Activated naive CD8-positive, alpha-beta T cell treated with anti-CD3 and anti-CD28 coated beads for 36 hours (primary cell): ENCODE results near the gene NOL4L. TPM values are rescaled to one million over a fixed set of nuclear protein-coding genes. Genes with fewer than 3 reads are reported as not detected.

ENCODE experiments used
- DNase-seq: peaks from one replicate; pipeline ENCODE4 v3.0.0; 2021
- H3K27ac Mint-ChIP-seq: one replicate; pipeline ENCODE4 v1.8.0; 2022; ENCODE audit warnings: mild to moderate bottlenecking, moderate library complexity, mixed read lengths
- H3K27me3 Mint-ChIP-seq: one replicate; pipeline ENCODE4 v1.8.0; 2022; ENCODE audit warnings: mild to moderate bottlenecking, mixed read lengths
- H3K36me3 Mint-ChIP-seq: one replicate; pipeline ENCODE4 v1.8.0; 2021; ENCODE audit warnings: mild to moderate bottlenecking, mixed read lengths
- H3K4me1 Mint-ChIP-seq: one replicate; pipeline ENCODE4 v1.8.0; 2021; ENCODE audit warnings: mixed read lengths
- H3K4me3 Mint-ChIP-seq: one replicate; pipeline ENCODE4 v1.8.0; 2022; ENCODE audit warnings: mild to moderate bottlenecking, moderate library complexity, mixed read lengths
- H3K9me3 Mint-ChIP-seq: one replicate; pipeline ENCODE4 v1.8.0; 2022; ENCODE audit warnings: mixed read lengths
- total RNA-seq, 2 experiments: library from RNA; stranded (reverse); gene quantifications; one replicate each; pipeline ENCODE4 v1.2.3, GENCODE V29; 2021

NOL4L gene
- total RNA-seq, 2 experiments from 2014 or later = 15.9 TPM

DNA sequence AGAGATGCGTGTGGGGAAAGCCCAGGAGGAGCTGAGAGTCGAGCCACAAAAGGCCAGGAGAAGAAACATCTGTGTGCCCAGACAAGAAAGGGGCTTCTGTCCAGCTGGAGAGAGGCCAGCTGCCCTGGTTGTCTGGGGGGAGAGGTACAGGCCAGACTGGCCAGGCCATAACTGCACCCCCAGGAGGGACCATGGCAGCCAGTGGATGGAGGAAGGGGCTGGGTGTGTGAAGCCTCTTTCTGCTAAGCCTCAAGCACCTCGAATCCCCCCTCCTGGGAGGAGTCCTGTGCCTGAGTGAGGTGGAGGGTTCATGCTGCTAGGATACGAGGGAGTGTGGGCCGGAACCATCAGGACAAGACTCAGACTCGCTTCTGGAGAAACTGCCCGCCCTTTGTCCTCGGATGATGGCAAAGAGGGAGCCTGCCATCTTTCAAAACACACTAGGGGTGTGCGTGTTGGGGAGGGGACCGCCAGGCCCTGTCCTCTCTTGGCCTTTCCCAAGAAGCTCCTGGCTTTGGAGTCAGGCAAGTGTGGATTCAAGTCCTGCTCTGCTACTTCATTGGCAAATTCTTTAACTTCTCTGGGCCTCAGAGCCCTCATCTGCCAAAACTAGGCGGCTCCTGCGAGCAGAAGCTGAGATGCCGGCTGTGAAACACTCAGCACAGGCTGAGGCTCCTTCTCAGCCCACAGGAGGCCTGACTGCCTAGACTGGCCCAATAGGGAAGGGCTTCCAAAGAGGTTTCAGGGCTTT, 136.7 kb downstream of the NOL4L start:
- H3K36me3 Mint-ChIP-seq = peaks cover 13% of the 10 kb centered on the region
- no peak overlapping the region for H3K4me3 Mint-ChIP-seq
- no peaks in the 10 kb centered on the region for H3K27me3 Mint-ChIP-seq
- H3K4me1 Mint-ChIP-seq = peaks cover 24% of the 10 kb centered on the region
- no peaks in the 10 kb centered on the region for H3K9me3 Mint-ChIP-seq
- no peak for DNase-seq
- peak overlapping the region; percentile 62 for H3K27ac Mint-ChIP-seq

DNA sequence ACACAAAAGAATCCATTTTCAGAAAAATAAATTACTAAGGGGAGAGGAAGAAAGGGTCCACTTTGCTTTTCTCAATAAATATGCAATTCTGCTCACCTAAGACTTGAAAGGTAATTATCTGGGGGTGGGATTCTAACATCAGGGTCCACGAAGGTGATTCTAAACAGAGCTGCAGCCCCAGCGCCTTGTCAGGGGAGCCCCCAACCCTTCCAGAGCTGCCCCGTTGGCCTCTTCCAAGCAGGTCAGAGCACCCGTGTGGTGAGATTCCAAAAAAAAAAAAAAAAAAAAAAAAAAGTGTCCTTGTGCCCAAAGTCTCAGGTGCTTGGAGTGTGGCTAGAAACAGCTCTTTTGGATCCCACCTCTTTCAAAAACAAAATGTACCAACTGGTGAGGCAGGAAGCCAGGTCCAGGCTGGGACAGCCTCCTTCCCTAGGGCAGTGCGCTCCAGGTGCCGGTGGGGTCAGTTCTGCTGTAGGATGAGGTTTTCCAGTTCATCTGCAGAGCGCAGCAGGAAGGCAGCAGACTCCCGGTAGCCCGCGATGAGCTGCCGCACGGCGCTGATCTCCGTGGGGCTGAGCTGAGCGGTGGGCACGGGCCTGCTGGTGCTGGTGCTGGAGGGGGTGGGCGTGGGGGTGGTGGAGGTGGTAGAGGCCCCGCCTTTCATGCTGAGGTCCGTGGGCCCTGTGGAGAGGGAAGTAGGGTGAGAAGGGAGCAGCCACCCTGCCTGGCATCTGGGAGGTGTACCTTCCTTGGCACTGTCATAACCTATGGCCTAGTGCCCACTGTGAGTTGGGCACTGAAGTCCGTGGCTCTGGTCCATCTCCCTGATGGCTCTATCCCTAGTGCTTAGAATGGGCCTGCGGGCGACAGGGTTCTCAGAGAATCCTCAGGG, 137.8 kb downstream of the NOL4L start:
- H3K4me3 Mint-ChIP-seq = no peak overlapping the region
- no peaks in the 10 kb centered on the region for H3K27me3 Mint-ChIP-seq
- DNase-seq = no peak
- H3K36me3 Mint-ChIP-seq = peaks cover 9% of the 10 kb centered on the region
- peaks cover 27% of the 10 kb centered on the region for H3K4me1 Mint-ChIP-seq
- no peak overlapping the region for H3K27ac Mint-ChIP-seq
- no peaks in the 10 kb centered on the region for H3K9me3 Mint-ChIP-seq

DNA sequence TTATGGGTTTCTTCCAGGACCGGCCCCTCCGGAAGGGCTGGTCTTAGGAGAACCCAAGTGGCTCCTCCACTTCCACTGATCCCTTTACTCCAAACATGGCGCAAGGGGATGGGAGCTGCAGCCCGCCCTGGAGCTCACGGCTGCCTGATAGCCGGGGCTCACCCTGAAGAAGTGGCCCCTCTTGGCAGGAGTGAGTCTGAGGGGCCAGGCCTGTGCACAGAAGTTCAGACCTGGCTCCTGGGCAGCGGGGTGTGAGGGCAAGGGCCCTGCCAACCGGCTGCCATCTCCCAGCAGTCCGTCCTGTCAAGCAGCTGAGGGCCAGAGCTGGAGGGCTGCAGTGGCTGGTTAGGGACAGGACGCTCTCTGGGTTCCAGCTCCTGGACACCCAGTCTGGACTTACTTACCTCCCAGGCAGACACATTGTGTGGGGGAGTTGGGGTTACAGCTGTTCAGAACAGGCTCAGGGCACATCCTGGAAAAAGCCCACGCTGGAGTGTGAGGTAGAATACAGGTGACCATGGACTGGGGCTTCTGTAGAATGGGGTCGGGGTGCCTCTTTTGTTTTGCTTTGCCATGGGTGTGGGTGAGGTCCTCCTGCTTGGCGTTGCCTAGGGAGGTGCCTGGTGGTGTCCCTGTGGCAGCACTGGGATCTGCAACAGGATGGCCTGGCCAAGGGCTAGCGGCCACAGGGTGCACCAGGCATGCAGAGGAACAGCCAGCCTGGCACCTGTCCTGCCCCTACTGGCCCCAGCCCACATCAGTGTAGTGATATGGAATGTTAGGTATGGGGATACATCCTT, 138.6 kb downstream of the NOL4L start:
- Mint-ChIP-seq H3K36me3 (peaks cover 9% of the 10 kb centered on the region), H3K9me3 (no peaks in the 10 kb centered on the region), H3K4me3 (no peak overlapping the region), H3K27ac (no peak overlapping the region), H3K27me3 (no peaks in the 10 kb centered on the region), H3K4me1 (peaks cover 28% of the 10 kb centered on the region)
- no peak for DNase-seq

DNA sequence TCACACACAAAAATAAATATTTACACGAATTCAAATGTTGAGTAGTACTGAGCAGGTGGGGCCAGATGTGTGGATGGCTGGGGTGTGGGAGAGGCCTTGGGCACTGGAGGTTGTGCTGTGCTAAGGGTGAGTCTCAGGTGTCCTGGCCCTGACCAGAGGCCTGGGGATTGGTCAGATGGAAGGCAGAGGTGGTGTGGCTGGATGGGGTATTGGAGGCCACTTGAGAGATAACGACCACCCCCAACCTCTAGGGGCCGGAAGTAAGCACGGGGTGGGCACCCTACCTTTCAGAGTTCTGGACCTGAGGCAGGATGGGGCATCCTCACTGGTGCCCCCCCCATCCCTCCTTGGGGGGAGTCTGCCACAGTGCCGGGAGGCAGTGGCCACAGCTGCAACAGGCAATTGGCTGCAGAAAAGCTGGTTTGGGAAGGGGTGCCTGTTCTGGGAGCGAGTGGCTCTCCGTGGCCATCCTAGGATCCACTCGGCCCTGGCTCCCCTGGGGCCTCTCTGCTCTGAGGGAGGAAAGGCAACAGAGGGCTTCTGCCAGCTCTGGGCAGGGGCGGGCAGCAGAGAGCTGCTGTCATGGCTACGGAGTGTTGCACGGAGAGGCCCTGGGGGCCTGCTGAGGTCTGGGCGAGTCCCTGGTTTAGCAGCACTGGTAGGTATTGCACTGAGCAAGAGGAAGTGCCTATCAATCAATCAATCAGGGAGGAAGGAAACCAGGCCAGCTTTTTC, 139.4 kb downstream of the NOL4L start:
- H3K36me3 Mint-ChIP-seq = peaks cover 9% of the 10 kb centered on the region
- H3K4me3 Mint-ChIP-seq = no peak overlapping the region
- DNase-seq = no peak
- peaks cover 28% of the 10 kb centered on the region for H3K4me1 Mint-ChIP-seq
- no peaks in the 10 kb centered on the region for H3K9me3 Mint-ChIP-seq
- H3K27ac Mint-ChIP-seq = peak overlapping the region; percentile 52
- H3K27me3 Mint-ChIP-seq = no peaks in the 10 kb centered on the region

DNA sequence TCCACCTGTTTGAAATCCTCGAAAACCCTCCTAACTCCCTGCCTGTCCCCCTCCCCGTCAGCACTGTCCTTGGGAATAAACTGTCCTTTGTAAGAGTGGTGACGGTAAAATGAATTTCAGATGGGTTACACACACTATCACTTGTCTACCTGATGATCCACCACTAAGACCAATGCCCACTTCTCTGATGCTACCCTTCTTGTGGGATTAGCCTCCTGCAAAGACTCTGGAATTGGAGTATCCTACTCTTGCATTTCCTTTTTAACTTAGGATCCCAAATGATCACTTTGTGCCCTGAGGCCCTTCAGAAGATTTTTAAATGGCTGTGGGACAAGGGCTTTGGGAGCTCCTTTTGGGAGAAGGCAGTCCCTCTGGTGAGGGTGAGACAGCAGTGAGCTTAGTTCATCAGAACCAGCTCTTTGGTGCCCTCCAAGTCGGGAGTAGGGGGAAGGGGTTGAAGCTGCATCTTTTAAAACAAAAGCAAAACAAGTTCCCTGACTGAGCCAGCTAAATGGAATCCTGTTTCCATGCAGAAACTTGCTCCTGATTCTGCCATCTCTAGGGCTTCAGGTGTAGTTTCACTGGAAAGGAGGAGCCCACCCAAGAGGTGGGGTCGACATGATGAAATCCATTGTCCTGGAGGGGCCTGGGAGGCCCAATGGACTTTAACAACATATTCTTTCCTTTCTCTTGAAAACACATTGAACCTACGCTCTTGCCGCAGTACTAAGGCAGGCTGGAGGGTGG, 140.5 kb downstream of the NOL4L start:
- no peak for DNase-seq
- Mint-ChIP-seq H3K27ac (peak overlapping the region; percentile 52), H3K36me3 (peaks cover 17% of the 10 kb centered on the region), H3K27me3 (no peaks in the 10 kb centered on the region), H3K4me3 (no peak overlapping the region), H3K9me3 (no peaks in the 10 kb centered on the region), H3K4me1 (peaks cover 32% of the 10 kb centered on the region)

DNA sequence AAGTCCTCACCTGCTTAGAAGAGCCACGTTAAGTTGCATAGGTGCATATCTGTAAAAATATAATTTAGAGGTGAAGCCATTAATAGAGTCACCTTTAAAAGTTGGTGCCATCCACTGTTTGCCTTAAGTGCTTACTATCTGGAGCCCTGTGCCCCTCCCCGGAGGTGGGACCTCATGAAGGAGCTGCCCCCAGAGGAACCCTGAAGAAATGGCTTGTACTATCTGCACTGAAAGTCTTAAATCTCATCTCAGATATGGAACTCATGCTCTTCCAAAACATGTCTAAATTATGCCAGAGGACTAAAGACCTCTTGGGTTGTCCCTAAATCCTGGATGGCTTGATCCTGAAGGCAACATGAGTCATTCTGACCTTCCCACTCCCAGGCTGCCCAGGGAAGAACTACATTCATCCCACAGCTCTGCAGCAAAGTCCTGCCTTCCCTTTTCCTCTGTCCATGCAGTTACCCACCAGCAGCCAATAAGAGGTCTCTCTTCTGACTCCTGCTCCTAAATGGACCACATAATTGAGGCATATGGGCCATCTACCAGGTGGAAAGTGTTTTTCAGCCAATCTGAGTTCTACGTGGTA, 141.7 kb downstream of the NOL4L start:
- no peak overlapping the region for H3K4me3 Mint-ChIP-seq
- H3K9me3 Mint-ChIP-seq = no peaks in the 10 kb centered on the region
- peaks cover 44% of the 10 kb centered on the region for H3K4me1 Mint-ChIP-seq
- H3K27me3 Mint-ChIP-seq = no peaks in the 10 kb centered on the region
- peaks cover 24% of the 10 kb centered on the region for H3K36me3 Mint-ChIP-seq
- peak overlapping the region; percentile 73 for H3K27ac Mint-ChIP-seq
- DNase-seq = no peak

DNA sequence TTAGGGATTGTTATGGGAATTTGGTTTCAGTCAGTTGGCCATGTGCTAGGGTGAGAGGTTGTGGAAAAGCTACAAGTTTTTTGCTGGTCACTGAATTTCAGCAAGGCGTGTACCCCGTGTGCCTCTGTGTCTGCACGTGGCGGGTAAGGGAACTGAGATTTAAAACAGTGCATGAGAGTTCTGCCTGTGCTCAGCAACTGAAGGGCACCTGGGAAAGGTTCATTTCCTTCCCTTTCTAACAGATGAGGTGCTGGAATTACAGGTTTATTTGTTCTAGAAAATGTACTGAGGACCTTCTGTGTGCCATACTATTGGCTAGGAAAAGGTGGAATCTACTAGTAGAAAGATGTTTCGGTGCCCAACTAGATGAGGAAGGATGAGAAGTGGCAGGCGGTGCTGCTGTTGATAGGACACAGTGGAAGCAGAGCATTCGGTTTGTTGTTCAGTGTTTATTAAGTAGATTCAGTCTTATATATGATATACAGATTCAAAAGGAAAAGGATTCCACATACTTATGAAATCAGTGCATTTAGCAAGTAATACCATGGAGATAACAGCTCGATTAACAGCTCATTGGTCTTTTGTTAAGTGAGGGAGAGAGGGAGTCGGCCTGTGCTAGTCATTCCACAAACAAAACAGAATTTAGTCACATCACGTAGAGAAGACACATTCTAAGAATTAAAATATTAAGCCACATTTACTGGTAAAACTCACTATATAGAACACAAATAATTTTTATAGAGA, 142.3 kb downstream of the NOL4L start:
- DNase-seq = no peak
- Mint-ChIP-seq H3K36me3 (peaks cover 25% of the 10 kb centered on the region), H3K4me3 (no peak overlapping the region), H3K27me3 (no peaks in the 10 kb centered on the region), H3K9me3 (no peaks in the 10 kb centered on the region), H3K27ac (peak overlapping the region; percentile 0), H3K4me1 (peaks cover 47% of the 10 kb centered on the region)

DNA sequence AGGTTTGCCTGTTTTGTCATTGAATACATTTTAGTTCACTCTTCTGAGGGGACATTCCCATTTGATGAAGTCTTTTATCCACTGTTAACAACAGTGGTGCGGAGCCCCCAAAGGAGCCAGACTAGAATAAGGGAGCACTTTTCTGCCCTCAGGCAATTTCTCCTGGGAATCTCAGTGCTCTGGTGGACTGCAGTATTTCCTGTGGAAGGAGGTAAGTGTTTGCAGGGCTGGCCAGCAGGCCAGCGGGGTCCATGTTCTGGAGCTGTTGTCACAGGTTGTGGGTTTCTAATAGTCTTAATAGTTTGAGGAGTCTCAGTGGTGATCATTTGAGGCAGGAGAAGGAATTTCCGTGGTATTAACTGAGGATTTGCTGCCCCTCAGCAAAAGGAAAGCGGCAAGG, 143.5 kb downstream of the NOL4L start:
- Mint-ChIP-seq H3K27ac (no peak overlapping the region), H3K4me3 (no peak overlapping the region), H3K9me3 (no peaks in the 10 kb centered on the region), H3K27me3 (no peaks in the 10 kb centered on the region), H3K4me1 (peaks cover 48% of the 10 kb centered on the region), H3K36me3 (peaks cover 25% of the 10 kb centered on the region)
- no peak for DNase-seq

DNA sequence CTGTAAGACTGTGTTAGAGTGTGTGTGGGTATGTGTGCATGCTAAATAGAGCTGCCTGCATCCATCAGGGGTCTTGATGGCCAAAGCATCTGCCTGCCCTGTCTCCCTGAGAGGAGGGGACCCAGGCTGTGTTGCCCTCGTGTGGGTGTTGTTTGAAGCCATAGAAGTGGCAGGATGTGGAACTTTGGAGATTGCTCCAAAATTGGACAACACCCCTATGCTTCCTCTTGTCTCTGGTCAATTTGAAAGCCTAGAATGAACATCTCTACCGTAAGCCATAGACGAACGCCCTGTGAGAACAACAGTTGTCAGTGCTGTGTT, 144.4 kb downstream of the NOL4L start:
- peaks cover 46% of the 10 kb centered on the region for H3K4me1 Mint-ChIP-seq

DNA sequence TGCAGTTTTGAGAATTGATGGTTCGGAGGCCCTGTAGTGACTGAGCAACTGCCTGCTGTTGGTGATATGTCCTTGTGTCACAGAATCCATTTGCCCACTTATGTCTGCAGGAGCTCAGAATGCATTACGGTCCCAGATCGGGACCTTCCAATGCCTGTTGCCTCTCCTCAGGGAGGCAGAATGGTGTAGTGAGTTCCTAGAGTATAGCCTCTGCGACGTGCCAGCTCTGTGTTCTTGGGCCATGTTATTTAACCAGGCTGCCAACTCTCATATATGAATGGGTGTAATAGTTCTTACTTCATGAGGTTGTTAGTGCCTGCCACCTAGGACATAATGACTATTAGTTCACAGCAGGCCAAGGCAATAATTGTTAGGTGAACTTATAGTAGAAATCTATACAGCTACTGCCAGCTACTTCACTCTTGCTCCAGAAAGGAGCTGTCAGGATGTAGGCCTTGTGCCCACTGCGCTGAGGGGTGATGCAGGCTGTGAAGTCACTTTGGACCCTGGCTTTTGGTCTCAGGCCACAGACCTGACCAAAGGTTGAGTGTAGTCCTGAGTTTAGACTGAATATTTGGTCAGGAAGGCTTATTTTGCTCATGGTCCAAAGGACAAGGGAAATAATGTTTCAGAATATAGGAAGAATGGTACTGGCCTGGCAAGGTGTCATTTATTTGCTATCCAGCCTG, 144.9 kb downstream of the NOL4L start:
- peaks cover 25% of the 10 kb centered on the region for H3K36me3 Mint-ChIP-seq
- DNase-seq = no peak
- no peak overlapping the region for H3K27ac Mint-ChIP-seq
- peaks cover 43% of the 10 kb centered on the region for H3K4me1 Mint-ChIP-seq
- H3K9me3 Mint-ChIP-seq = no peaks in the 10 kb centered on the region
- H3K27me3 Mint-ChIP-seq = no peaks in the 10 kb centered on the region
- H3K4me3 Mint-ChIP-seq = no peak overlapping the region

More for the DNA sequence above, 144.4 kb downstream of the NOL4L start:
- Mint-ChIP-seq H3K9me3 (no peaks in the 10 kb centered on the region), H3K27ac (no peak overlapping the region), H3K27me3 (no peaks in the 10 kb centered on the region), H3K36me3 (peaks cover 29% of the 10 kb centered on the region), H3K4me3 (no peak overlapping the region)
- DNase-seq = no peak

DNA sequence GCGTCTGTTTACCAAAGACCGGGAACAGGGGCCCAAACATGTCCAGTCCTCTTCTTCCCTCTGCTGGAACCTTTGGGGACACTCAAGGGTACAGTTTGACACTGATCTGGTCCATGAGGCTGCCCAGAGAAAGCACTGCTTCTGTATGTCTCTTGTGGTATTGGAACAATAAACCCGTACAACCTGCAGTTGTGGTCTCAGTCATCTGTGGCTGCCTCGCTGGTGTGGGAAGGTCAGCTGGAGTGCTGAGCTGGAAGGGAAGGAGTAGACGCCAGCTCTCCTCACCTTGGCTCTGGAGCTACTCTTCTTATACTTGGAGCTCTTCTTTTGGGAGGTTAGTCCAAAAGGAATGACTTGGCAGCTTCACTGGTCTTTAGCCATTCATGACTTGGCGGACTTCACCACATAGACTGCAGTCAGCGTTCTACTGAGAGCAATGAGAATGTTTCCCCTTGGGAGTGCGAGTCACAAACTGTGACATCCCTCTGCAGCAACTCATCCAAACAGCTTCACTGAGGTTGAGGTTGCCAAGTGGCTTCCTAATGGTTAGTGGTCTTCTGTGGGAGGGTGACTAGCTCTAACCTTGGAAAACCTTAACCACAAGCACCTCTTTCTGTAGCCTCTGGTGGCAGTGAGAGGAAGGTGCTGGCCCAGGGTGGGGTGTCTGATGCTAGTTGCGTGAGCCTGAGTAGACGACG, 145.9 kb downstream of the NOL4L start:
- DNase-seq = peak; percentile 66
- H3K9me3 Mint-ChIP-seq = no peaks in the 10 kb centered on the region
- peaks cover 24% of the 10 kb centered on the region for H3K36me3 Mint-ChIP-seq
- no peak overlapping the region for H3K4me3 Mint-ChIP-seq
- peak overlapping the region; percentile 47 for H3K27ac Mint-ChIP-seq
- H3K4me1 Mint-ChIP-seq = peaks cover 36% of the 10 kb centered on the region
- H3K27me3 Mint-ChIP-seq = no peaks in the 10 kb centered on the region

DNA sequence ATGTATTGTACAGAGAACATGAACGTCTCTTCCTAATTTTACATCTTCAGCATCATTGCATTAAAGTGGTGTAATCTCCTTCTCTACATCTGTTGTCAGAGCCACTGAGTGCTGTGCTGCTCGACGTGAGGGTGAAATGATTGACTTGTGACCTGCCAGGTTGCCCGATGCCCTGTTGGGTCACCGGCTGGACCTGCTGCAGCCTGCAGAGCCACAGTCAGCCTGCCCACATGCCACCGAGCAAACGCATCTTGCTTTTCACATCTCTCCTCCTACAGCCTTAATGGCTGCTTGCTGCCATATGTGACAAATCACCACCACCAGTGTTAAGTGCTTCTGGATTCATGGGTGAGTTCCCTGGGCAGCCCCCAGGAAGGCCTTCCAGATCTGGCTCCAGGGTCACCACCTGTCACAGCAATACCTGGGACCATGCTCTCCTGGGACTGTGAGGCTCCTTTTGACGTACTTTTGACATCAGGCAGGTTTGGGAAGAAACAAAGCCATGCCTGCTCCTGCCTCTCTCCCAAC, 146.7 kb downstream of the NOL4L start:
- Mint-ChIP-seq H3K36me3 (peaks cover 29% of the 10 kb centered on the region), H3K9me3 (no peaks in the 10 kb centered on the region), H3K27ac (no peak overlapping the region), H3K4me3 (no peak overlapping the region), H3K4me1 (peaks cover 29% of the 10 kb centered on the region), H3K27me3 (no peaks in the 10 kb centered on the region)
- DNase-seq = no peak
